Measurements from ENCODE around the gene MAGEA6. TPM values are rescaled to one million over a fixed set of nuclear protein-coding genes. Genes with fewer than 3 reads are reported as not detected.
"Not testable (repeated sequence)": the region's sequence is repeated elsewhere in the genome, so short reads cannot be mapped to it uniquely, and the experiment has no call there.

Gene MAGEA6
- total and polyA plus RNA-seq, 4 donors, result not detected

GRCh38 chrX:152735860-152736511, 33.5 kb downstream of the MAGEA6 start:
- DNase-seq (ENCODE audit: low read depth in 4 of 6, low spot score in 6 of 6), result no peak
- no peaks in the 10 kb centered on the region for H3K27me3 ChIP-seq (ENCODE audit: control insufficient read depth, insufficient read depth, low read length)
- 83% methylated on average over 12 of the region's 12 CpGs for WGBS (ENCODE audit: insufficient coverage)
- no peaks in the 10 kb centered on the region for H3K36me3 ChIP-seq (ENCODE audit: control insufficient read depth, insufficient read depth, low read length)
- H3K9me3 ChIP-seq (ENCODE audit: control insufficient read depth, insufficient read depth, low read length), result no peaks in the 10 kb centered on the region
- no peak overlapping the region for H3K4me3 ChIP-seq (ENCODE audit: low read depth, low read length)
- H3K27ac ChIP-seq (ENCODE audit: low read depth, low read length), result no peak overlapping the region
- no peaks in the 10 kb centered on the region for H3K4me1 ChIP-seq (ENCODE audit: control insufficient read depth, insufficient read depth, low read length)

GRCh38 chrX:152735101-152735500, 34.4 kb downstream of the MAGEA6 start:
- no peak for DNase-seq (ENCODE audit: low read depth in 4 of 6, low spot score in 6 of 6)
- no peak overlapping the region for H3K4me3 ChIP-seq (ENCODE audit: low read depth, low read length)
- no peaks in the 10 kb centered on the region for H3K4me1 ChIP-seq (ENCODE audit: control insufficient read depth, insufficient read depth, low read length)
- no peaks in the 10 kb centered on the region for H3K27me3 ChIP-seq (ENCODE audit: control insufficient read depth, insufficient read depth, low read length)
- H3K36me3 ChIP-seq (ENCODE audit: control insufficient read depth, insufficient read depth, low read length), result no peaks in the 10 kb centered on the region
- H3K9me3 ChIP-seq (ENCODE audit: control insufficient read depth, insufficient read depth, low read length), result no peaks in the 10 kb centered on the region
- 50% methylated on average over 2 of the region's 2 CpGs for WGBS (ENCODE audit: insufficient coverage)
- no peak overlapping the region for H3K27ac ChIP-seq (ENCODE audit: low read depth, low read length)

GRCh38 chrX:152734143-152734858, 35.2 kb downstream of the MAGEA6 start:
- H3K36me3 ChIP-seq (ENCODE audit: control insufficient read depth, insufficient read depth, low read length); DNase-seq (ENCODE audit: low read depth in 4 of 6, low spot score in 6 of 6); H3K27ac ChIP-seq (ENCODE audit: low read depth, low read length); H3K4me3 ChIP-seq (ENCODE audit: low read depth, low read length); H3K27me3 ChIP-seq (ENCODE audit: control insufficient read depth, insufficient read depth, low read length); H3K9me3 ChIP-seq (ENCODE audit: control insufficient read depth, insufficient read depth, low read length); H3K4me1 ChIP-seq (ENCODE audit: control insufficient read depth, insufficient read depth, low read length): not testable (repeated sequence)
- 83% methylated on average over 19 of the region's 22 CpGs for WGBS (ENCODE audit: insufficient coverage)

GRCh38 chrX:152733261-152733975, 36.1 kb downstream of the MAGEA6 start, which contains the start of the genes CSAG1 and MAGEA12:
CSAG1 (minus strand) TSS chrX:152733721; CDS start chrX:152732460, 1,261 bp downstream.
MAGEA12 (plus strand) TSS chrX:152733757; CDS start chrX:152736162, 2,405 bp downstream.
- 73% methylated on average over 3 of the region's 21 CpGs for WGBS (ENCODE audit: insufficient coverage)
- H3K9me3 ChIP-seq (ENCODE audit: control insufficient read depth, insufficient read depth, low read length), result no peaks in the 10 kb centered on the region
- H3K4me3 ChIP-seq (ENCODE audit: low read depth, low read length), result no peak within 1 kb of the TSS
- no peaks in the 10 kb centered on the region for H3K36me3 ChIP-seq (ENCODE audit: control insufficient read depth, insufficient read depth, low read length)
- no peak for DNase-seq (ENCODE audit: low read depth in 4 of 6, low spot score in 6 of 6)
- H3K4me1 ChIP-seq (ENCODE audit: control insufficient read depth, insufficient read depth, low read length), result no peaks in the 10 kb centered on the region
- H3K27ac ChIP-seq (ENCODE audit: low read depth, low read length), result no peak within 1 kb of the TSS
- H3K27me3 ChIP-seq (ENCODE audit: control insufficient read depth, insufficient read depth, low read length), result no peaks in the 10 kb centered on the region

GRCh38 chrX:152725409-152725808, 44.1 kb downstream of the MAGEA6 start:
- DNase-seq (ENCODE audit: low read depth in 4 of 6, low spot score in 6 of 6), result no peak
- 54% methylated on average over 6 of the region's 7 CpGs for WGBS (ENCODE audit: insufficient coverage)
- no peaks in the 10 kb centered on the region for H3K4me1 ChIP-seq (ENCODE audit: control insufficient read depth, insufficient read depth, low read length)
- no peak overlapping the region for H3K27ac ChIP-seq (ENCODE audit: low read depth, low read length)
- H3K27me3 ChIP-seq (ENCODE audit: control insufficient read depth, insufficient read depth, low read length), result no peaks in the 10 kb centered on the region
- H3K4me3 ChIP-seq (ENCODE audit: low read depth, low read length), result no peak overlapping the region
- H3K9me3 ChIP-seq (ENCODE audit: control insufficient read depth, insufficient read depth, low read length), result no peaks in the 10 kb centered on the region
- H3K36me3 ChIP-seq (ENCODE audit: control insufficient read depth, insufficient read depth, low read length), result no peaks in the 10 kb centered on the region

Other genes starting within 250 kb of the MAGEA6 start
- 10 to 100 TPM in 1 of 2 donors, 1 to 10 TPM in 1; 6.4 to 25.4 TPM for gene GABRQ, start 131.8 kb downstream of the MAGEA6 start, total RNA-seq
- 10 to 100 TPM; 15.3 to 19.6 TPM for gene GABRQ, start 131.8 kb downstream of the MAGEA6 start, polyA plus RNA-seq (ENCODE audit: insufficient read length in 2 of 2)
- gene MAGEA3, start 70.9 kb downstream of the MAGEA6 start, total RNA-seq, result not detected
- gene MAGEA3, start 70.9 kb downstream of the MAGEA6 start, polyA plus RNA-seq (ENCODE audit: insufficient read length in 2 of 2), result not detected
- gene CSAG2, start 60.4 kb downstream of the MAGEA6 start, total RNA-seq, result not detected
- gene CSAG2, start 60.4 kb downstream of the MAGEA6 start, polyA plus RNA-seq (ENCODE audit: insufficient read length in 2 of 2), result not detected
- gene MAGEA2B, start 55.1 kb downstream of the MAGEA6 start, total RNA-seq, result not detected
- gene MAGEA2B, start 55.1 kb downstream of the MAGEA6 start, polyA plus RNA-seq (ENCODE audit: insufficient read length in 2 of 2), result not detected
- under 1 TPM in 1 of 2 donors, not detected in 1; 0.33 TPM for gene CSAG1, start 36.0 kb downstream of the MAGEA6 start, total RNA-seq
- gene CSAG1, start 36.0 kb downstream of the MAGEA6 start, polyA plus RNA-seq (ENCODE audit: insufficient read length in 2 of 2), result not detected
- gene MAGEA12, start 35.9 kb downstream of the MAGEA6 start, total RNA-seq, result not detected
- gene MAGEA12, start 35.9 kb downstream of the MAGEA6 start, polyA plus RNA-seq (ENCODE audit: insufficient read length in 2 of 2), result under 1 TPM in 1 of 2 donors, not detected in 1; 0.12 TPM
- gene MAGEA2, start 15.8 kb downstream of the MAGEA6 start, total RNA-seq, result not detected
- gene MAGEA2, start 15.8 kb downstream of the MAGEA6 start, polyA plus RNA-seq (ENCODE audit: insufficient read length in 2 of 2), result not detected
- gene CSAG3, start 10.5 kb downstream of the MAGEA6 start, total RNA-seq, result not detected
- gene CSAG3, start 10.5 kb downstream of the MAGEA6 start, polyA plus RNA-seq (ENCODE audit: insufficient read length in 2 of 2), result not detected
- gene CETN2, start 61.1 kb upstream of the MAGEA6 start, total RNA-seq, result 100 to 1,000 TPM in 1 of 2 donors, 10 to 100 TPM in 1; 34.1 to 129 TPM
- 10 to 100 TPM; 77.5 to 99.1 TPM for gene CETN2, start 61.1 kb upstream of the MAGEA6 start, polyA plus RNA-seq (ENCODE audit: insufficient read length in 2 of 2)
- gene NSDHL, start 61.4 kb upstream of the MAGEA6 start, total RNA-seq, result 10 to 100 TPM; 18.0 to 19.1 TPM
- 10 to 100 TPM; 38.4 to 49.5 TPM for gene NSDHL, start 61.4 kb upstream of the MAGEA6 start, polyA plus RNA-seq (ENCODE audit: insufficient read length in 2 of 2)
- 1 to 10 TPM; 3.7 to 8.9 TPM for gene ZNF185, start 128.4 kb upstream of the MAGEA6 start, total RNA-seq
- gene ZNF185, start 128.4 kb upstream of the MAGEA6 start, polyA plus RNA-seq (ENCODE audit: insufficient read length in 2 of 2), result 1 to 10 TPM; 6.4 to 8.5 TPM
- gene PNMA5, start 224.4 kb upstream of the MAGEA6 start, total RNA-seq, result 1 to 10 TPM; 1.5 to 3.3 TPM
- 1 to 10 TPM; 4.9 to 6.6 TPM for gene PNMA5, start 224.4 kb upstream of the MAGEA6 start, polyA plus RNA-seq (ENCODE audit: insufficient read length in 2 of 2)

All from spinal cord (tissue), 10 donors.